ENCODE measurements around the gene CAMK2A. TPM values are rescaled to one million over a fixed set of nuclear protein-coding genes. Genes with fewer than 3 reads are reported as not detected.
"Not testable (repeated sequence)": the region's sequence is repeated elsewhere in the genome, so short reads cannot be mapped to it uniquely, and the experiment has no call there.

The CAMK2A gene
- total and polyA plus RNA-seq, 11 donors: 3.2 to 26.0 (median 15.2) TPM

DNA sequence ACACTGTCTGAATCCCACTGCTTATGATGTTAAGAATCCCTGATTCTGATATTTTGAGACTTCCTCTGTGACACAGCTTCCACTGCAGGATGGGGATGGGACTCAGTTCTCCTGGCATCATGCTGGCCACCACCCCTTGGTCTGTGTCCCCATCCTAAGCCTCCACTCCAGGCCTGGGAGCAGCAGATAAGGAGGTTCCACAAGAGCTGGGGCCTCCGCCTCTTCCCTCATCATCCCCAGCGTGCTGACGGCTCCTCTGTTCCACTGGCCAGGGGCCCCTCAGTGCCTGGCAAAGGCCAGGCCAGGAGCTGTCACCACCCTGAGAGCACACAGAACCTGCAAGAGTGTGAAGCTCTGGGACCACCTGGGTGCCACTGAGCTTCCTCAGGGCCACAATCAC, 40.6 kb downstream of the CAMK2A start:
- WGBS, 4 donors: 85 to 93% (median 90%) methylated on average over 3 of the region's 3 CpGs
- Histone ChIP-seq H3K36me3 (no peaks in the 10 kb centered on the region), H3K9me3 (no peaks in the 10 kb centered on the region), H3K27ac (no peak overlapping the region), H3K4me3 (no peak overlapping the region), H3K4me1 (peaks cover 0 to 29% (median 7%) of the 10 kb centered on the region in 12 donors), H3K27me3 (no peaks in the 10 kb centered on the region)
- TF ChIP-seq POLR2A (IDR thresholded peaks at IDR 0.05): no peak
- TF ChIP-seq, protein P1, sequence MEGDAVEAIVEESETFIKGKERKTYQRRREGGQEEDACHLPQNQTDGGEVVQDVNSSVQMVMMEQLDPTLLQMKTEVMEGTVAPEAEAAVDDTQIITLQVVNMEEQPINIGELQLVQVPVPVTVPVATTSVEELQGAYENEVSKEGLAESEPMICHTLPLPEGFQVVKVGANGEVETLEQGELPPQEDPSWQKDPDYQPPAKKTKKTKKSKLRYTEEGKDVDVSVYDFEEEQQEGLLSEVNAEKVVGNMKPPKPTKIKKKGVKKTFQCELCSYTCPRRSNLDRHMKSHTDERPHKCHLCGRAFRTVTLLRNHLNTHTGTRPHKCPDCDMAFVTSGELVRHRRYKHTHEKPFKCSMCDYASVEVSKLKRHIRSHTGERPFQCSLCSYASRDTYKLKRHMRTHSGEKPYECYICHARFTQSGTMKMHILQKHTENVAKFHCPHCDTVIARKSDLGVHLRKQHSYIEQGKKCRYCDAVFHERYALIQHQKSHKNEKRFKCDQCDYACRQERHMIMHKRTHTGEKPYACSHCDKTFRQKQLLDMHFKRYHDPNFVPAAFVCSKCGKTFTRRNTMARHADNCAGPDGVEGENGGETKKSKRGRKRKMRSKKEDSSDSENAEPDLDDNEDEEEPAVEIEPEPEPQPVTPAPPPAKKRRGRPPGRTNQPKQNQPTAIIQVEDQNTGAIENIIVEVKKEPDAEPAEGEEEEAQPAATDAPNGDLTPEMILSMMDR (IDR thresholded peaks at IDR 0.05): no peak
- no peak for ATAC-seq
- intact Hi-C loops (cut with DNase I): loop anchor here in 1 of 10 donors (10.0 kb wide), 1 partner anchor 106 kb away; the partner anchor contains the start of gene TCOF1
- DNase-seq: peak in 1 of 5 donors; percentile 26

DNA sequence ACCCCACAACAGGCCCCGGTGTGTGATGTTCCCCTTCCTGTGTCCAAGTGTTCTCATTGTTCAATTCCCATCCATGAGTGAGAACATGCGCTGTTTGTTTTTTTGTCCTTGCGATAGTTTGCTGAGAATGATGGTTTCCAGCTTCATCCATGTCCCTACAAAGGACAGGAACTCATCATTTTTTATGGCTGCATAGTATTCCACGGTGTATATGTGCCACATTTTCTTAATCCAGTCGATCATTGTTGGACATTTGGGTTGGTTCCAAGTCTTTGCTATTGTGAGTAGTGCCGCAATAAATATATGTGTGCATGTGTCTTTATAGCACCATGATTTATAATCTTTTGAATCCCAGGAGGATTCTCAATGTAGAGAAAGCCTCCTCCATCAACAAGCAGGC, 41.1 kb downstream of the CAMK2A start:
- H3K27ac ChIP-seq, H3K27me3 ChIP-seq, H3K9me3 ChIP-seq, H3K36me3 ChIP-seq, ATAC-seq, H3K4me3 ChIP-seq, DNase-seq: not testable (repeated sequence)
- WGBS, 4 donors: 90 to 94% (median 92%) methylated on average over 6 of the region's 6 CpGs
- intact Hi-C loops (cut with DNase I): loop anchor here in 1 of 10 donors (10.0 kb wide), 1 partner anchor 106 kb away; the partner anchor contains the start of gene TCOF1
- peaks cover 0 to 32% (median 7%) of the 10 kb centered on the region in 12 donors for H3K4me1 ChIP-seq

GRCh38 chr5:150247726-150248125, 41.8 kb downstream of the CAMK2A start:
- Histone ChIP-seq H3K4me1 (peaks cover 0 to 32% (median 7%) of the 10 kb centered on the region in 12 donors), H3K27me3 (no peaks in the 10 kb centered on the region), H3K36me3 (no peaks in the 10 kb centered on the region), H3K27ac (no peak overlapping the region), H3K4me3 (no peak overlapping the region), H3K9me3 (no peaks in the 10 kb centered on the region)
- no peak for ATAC-seq
- intact Hi-C loops (cut with DNase I): loop anchor here in 1 of 10 donors (10.0 kb wide), 1 partner anchor 107 kb away; the partner anchor contains the start of gene TCOF1
- TF ChIP-seq POLR2A (IDR thresholded peaks at IDR 0.05): no peak
- TF ChIP-seq, protein P1 (IDR thresholded peaks at IDR 0.05): no peak
- no peak for DNase-seq
- 82 to 96% (median 94%) methylated on average over 8 to 9 of the region's 9 CpGs for WGBS, 4 donors

- H3K36me3 ChIP-seq: no peaks in the 10 kb centered on the region
- 34 to 64% (median 48%) methylated on average over 2 to 5 of the region's 5 CpGs for WGBS, 4 donors
- intact Hi-C loops (cut with DNase I): loop anchor here in 1 of 10 donors (10.0 kb wide), 1 partner anchor 108 kb away; the partner anchor contains the start of gene TCOF1
- no peaks in the 10 kb centered on the region for H3K9me3 ChIP-seq
- no peak overlapping the region for H3K4me3 ChIP-seq
- H3K4me1 ChIP-seq: peaks cover 0 to 32% (median 7%) of the 10 kb centered on the region in 12 donors
- H3K27me3 ChIP-seq: no peaks in the 10 kb centered on the region
- no peak for DNase-seq
- TF ChIP-seq, protein P1 (IDR thresholded peaks at IDR 0.05): no peak
- no peak for TF ChIP-seq POLR2A (IDR thresholded peaks at IDR 0.05)
- no peak overlapping the region for H3K27ac ChIP-seq
- no peak for ATAC-seq
Measured at GRCh38 chr5:150246835-150247234, 42.7 kb downstream of the CAMK2A start.

- ATAC-seq: no peak
- peak overlapping the region in 1 of 12 donors; percentile 82 for H3K27ac ChIP-seq
Measured at GRCh38 chr5:150246429-150246828, 43.1 kb downstream of the CAMK2A start.

More at GRCh38 chr5:150246429-150246828, 43.1 kb downstream of the CAMK2A start:
- 77 to 89% (median 88%) methylated on average over 5 of the region's 5 CpGs for WGBS, 4 donors
- no peaks in the 10 kb centered on the region for H3K9me3 ChIP-seq
- H3K36me3 ChIP-seq: no peaks in the 10 kb centered on the region
- intact Hi-C loops (cut with DNase I): loop anchor here in 1 of 10 donors (10.0 kb wide), 1 partner anchor 108 kb away; the partner anchor contains the start of gene TCOF1
- TF ChIP-seq, protein P1 (IDR thresholded peaks at IDR 0.05): no peak
- TF ChIP-seq POLR2A (IDR thresholded peaks at IDR 0.05): no peak
- no peak for DNase-seq
- H3K4me3 ChIP-seq: no peak overlapping the region
- no peaks in the 10 kb centered on the region for H3K27me3 ChIP-seq
- peaks cover 0 to 32% (median 7%) of the 10 kb centered on the region in 12 donors for H3K4me1 ChIP-seq
